Erythroblast (primary cell): ENCODE measurements around the gene SHD.

Experiments used
- GATA1 ChIP-seq: IDR thresholded peaks from 2 replicates; pipeline ENCODE4 v1.6.1; 2011; ENCODE audit warnings: low read depth, mild to moderate bottlenecking, control low read depth, low read length, moderate library complexity
- POLR2A ChIP-seq: IDR thresholded peaks from 2 replicates; pipeline ENCODE4 v1.6.1; 2011; ENCODE audit warnings: mild to moderate bottlenecking, low read length

DNA sequence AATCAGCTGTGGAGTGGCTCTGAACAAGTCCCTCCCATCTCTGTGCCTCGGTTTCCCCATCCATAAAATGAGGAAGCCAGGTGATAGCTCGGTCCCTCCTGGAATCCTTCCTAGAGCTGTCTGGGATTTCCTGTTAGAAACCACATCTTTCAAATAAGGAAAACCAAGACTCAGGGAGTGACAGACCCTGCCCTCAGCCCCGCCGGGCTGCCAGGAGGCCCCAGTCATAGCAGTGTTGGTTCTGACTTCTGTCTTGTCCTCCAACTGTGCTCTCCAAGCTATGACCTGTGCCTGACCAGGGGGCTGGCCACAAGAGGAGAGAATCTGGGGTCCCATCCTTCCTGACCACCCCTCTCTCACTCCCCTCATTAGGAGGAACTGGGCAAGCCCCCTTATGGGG, 1.1 kb upstream of the SHD start:
- no peak for TF ChIP-seq POLR2A
- no peak for TF ChIP-seq GATA1
